A204.1 (cell line): Measurements from ENCODE around the gene INPP5D.
"Not testable (repeated sequence)": the region's sequence is repeated elsewhere in the genome, so short reads cannot be mapped to it uniquely, and the experiment has no call there.

ENCODE experiments used
- FAIRE-seq: peaks from 2 replicates; lab custom pipeline; 2012; peaks lifted over from hg19 to GRCh38; lab: Jason Lieb, UNC

The INPP5D gene

DNA sequence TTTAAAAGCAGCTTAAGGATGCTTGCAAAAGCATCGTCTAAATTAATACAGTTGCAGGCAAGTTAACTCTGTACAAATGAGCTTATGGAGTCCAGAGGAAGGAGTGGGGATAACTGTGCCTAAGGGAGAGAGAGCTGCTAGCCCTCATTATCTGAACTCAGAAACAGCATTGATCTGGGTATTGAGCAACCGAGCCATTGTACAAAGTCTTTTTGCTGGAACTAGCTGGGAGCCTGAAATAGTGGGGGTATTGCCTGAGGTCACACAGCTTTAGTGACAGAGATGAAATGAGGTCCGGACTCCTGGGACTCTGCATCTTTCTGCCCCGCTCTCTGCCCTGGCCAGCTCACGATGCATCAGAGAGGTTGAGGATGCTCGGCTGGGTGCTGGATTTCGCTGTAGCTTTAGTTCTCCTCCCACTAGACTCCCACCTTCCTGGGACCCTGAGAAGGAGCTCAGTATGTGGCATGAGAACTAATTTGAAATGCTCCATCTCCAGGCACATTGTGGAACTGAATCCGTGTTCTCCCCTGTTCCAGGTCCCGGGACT, 123.8 kb downstream of the INPP5D start:
- no peak for FAIRE-seq

DNA sequence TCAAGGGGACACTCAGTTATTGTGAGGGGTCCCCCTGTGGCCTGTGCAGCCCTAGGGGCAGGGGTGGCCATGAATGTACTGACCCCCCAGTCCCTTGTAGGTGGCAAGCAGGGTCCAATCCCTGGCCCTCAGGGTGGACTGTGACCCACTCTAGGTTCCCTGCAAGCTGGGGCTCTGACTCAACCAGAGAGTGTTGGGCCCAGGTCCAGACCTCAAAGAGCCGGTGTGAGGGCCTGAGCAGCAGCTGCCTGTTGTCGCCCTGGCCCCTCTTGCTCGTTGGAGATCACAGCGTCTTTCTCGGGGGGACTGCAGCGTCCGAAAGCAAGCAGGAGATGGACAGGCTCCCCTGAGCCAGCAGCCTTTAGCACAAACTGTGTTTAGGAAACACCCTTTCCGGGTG, 124.5 kb downstream of the INPP5D start:
- no peak for FAIRE-seq

DNA sequence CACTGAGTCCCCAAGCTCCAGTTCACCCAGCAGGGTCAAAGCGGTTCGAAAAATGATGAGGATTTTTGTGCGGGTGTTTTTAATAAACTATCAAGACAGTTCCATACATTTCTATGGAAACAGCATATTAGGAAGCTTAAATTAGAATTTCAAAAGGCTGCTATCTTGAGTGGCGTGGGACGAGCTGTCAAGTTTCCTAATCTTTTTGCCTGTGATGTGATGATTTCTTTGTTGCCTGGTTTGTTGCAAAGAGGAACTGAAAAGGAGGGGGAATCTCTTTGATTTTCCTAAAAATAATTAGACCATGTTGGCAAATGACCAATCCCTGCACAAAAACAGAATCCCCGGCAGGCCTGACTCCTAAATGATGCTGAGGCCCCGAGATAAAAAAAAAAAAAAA, 125.2 kb downstream of the INPP5D start:
- no peak for FAIRE-seq

DNA sequence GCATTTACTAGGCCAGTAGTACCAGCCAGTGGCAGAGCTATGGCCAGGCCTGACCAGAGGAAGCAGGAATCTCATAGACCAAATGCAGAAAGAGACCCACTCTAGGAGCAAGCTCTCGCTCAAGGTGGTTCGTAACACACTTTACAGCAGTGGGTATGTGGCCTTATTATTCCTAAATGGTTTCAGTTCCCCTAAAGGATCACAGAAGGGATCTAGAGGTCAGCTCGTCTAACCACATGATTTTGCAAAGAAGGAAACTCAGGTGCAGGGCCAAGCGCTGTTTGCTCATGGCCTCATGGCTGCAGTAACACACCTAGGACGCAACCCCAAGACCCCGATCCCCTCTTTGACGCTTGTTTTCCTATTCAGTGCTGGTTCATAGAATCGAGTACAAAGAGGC, 125.8 kb downstream of the INPP5D start:
- FAIRE-seq, result no peak

DNA sequence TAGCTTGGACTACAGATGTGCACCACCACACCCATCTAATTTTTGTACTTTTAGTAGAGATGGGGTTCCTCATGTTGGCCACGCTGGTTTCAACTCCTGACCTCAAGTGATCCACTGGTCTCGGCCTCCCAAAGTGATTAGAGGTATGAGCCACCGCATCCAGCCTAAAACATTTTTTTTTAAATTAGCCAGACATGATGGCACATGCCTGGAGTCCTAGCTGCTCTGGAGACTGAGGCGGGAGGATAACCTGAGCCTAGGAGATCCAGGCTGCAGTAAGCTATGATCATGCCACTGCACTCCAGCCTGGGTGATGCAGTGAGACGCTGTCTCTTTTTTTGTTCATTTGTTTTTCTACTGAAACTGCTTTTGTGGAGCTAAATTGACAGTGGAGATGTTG, 126.7 kb downstream of the INPP5D start:
- FAIRE-seq, result no peak

DNA sequence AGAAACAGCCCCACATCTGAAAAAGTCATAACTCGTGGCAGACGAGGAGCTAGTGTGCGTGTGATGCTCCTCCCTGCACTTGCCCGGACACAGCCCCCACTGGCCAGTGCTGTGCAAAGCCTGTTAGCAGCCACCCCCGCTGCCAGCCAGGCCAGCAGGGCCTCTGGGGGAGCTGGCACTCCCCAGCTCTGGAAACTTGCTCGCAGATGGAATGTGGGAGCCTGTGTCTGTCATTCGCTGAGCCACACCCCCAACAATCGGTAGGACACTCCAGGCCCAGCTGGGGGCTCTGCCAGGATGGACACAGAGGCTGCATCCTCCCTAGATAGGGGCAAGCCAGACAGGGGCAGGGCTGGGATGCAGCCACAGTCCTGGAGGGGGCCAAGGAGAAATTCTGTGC, 128.9 kb downstream of the INPP5D start:
- FAIRE-seq, result no peak

DNA sequence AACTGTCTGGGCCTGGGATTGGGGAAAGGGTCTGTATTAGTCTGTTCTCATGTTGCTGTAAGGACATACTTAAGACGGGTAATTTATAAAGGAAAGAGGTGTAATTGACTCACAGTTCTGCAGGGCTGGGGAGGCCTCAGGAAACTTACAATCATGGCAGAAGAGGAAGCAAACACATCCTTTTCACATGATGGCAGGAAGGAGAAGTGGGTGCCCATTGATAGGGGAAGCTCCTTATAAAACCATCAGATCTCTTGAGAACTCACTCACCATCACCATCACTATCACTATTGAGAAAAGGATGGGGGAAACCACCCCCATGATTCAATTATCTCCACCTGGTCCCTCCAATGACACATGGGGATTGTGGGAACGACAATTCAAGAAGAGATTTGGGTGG, 130.9 kb downstream of the INPP5D start:
- not testable (repeated sequence) for FAIRE-seq

DNA sequence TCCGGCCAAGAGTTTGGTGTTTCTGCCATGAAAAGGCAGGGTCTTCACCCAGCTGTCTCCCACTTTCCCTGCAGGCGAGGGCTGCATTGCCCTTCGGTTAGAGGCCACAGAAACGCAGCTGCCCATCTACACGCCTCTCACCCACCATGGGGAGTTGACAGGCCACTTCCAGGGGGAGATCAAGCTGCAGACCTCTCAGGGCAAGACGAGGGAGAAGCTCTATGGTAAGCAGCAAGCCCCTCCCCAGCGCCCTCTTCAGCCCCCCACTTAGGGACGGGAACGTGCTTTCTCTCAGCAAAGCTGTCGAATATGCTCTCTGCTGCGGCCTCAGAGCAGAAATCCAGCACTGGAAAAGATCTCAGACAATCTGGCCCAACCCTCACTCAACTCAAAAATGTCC, 133.6 kb downstream of the INPP5D start:
- FAIRE-seq, result no peak

DNA sequence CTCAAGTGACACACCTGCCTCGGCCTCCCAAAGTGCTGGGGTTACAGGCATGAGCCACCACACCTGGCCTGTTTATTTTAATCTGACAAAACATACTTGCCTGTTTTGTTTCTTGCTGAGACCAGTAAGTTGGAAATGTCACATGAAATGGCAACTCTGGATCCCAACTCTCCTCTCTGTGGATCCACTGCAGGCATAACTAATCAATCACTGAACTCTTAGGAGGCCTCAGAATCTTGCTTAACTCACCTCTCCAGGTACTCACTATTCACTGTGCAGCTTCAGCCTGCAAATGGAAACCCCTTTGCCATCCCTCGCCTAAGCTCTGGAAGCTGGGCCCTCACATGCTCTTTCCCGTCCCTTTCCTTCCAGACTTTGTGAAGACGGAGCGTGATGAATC, 134.9 kb downstream of the INPP5D start:
- FAIRE-seq, result no peak

DNA sequence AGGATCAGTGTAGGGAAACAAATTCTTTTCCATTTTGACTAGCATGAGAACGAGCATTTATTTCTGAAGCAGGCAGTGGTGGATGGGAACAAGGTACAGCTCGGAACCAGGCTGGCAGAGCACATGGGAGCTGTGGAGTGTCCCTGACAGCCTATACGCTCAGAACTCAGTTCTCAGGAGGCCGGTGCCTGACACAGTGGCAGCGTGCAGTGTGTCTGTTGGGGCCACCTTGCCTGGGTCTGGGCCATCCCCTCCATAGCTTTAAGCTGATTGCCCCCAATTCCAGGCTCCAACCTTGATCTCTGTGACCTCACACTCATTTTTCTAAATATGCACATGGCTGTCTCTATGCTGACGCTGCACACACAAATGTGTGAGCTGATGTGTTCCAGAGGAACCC, 136.9 kb downstream of the INPP5D start:
- no peak for FAIRE-seq

DNA sequence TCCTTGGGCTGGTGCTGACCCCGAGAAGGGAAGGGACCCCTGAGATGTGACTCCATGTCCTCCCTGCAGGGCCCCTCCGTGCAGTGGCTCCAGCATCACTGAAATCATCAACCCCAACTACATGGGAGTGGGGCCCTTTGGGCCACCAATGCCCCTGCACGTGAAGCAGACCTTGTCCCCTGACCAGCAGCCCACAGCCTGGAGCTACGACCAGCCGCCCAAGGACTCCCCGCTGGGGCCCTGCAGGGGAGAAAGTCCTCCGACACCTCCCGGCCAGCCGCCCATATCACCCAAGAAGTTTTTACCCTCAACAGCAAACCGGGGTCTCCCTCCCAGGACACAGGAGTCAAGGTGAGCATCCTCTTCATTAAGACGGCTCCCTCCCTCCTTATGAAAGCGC, 137.9 kb downstream of the INPP5D start:
- FAIRE-seq, result no peak

DNA sequence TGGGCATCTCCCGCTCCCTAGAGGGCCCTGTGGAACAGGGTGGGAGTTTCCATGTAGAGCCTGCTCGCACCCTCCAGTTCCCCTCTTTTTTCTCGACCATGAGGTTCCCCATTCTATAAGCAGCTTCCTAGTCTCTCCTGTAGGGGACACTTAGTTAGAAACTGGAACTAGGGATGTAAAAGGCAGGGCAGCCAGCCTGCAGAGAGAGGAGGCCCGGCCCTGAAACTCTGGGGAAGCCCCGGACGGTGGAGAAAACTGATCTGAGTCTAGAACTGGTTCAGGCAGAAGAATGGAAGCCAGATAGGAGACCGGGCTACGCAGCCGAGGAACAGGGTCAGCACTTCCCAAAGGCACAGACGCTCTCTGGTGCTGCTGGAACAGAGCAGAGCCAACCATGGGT, 139.7 kb downstream of the INPP5D start:
- no peak for FAIRE-seq

DNA sequence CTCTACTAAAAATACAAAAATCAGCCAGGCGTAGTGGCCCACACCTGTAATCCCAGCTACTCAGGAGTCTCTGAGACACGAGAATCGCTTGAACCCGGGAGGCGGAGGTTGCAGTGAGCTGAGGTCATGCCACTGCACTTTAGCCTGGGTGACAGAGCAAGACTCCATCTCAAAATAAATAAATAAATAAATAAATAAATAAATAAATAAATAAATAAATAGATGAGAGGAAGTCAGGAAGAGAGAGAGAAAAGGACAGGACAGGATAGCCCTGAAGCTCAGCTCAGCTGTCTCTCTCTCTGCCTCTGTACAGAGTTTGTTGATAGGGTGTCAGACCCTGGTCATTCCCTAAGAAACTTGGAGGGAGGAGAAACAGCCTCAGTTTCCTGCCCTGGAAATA, 140.6 kb downstream of the INPP5D start:
- FAIRE-seq, result not testable (repeated sequence)

DNA sequence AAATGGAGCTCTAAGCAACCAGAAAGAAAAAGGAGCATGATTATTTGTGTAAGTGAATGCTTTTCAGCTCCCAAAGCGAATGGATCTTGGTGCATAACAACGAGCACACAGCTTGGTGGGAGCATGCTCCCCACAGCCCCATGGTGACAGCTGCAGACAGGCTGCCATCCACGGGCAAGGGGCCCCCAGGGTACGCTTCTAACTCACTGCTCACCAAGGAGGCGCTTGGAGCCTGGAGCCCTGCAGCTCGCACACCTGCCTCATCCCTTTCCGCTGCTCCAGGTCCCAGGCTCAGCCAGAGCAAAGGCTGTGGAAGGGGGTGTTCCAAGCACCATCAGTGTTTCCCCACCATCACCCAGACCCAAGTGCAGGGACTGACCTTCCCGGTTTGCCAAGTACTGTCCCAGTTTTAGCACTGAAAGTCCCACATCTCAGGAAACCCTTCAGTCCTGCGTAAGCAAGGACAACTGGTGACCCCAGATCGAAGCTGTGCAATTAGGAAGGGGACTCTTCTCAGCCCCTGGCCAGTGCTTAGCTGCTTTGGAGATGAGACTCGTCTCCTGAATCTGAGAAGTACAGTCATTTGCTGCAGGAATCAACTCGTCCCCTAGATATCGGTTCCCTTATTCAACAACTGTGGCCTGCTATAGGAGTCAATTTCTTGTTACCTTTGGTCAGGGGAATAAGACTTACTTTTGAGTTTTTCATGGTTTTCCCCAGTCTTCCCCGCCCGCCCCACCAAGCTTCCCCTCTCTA, 141.3 kb downstream of the INPP5D start:
- no peak for FAIRE-seq

DNA sequence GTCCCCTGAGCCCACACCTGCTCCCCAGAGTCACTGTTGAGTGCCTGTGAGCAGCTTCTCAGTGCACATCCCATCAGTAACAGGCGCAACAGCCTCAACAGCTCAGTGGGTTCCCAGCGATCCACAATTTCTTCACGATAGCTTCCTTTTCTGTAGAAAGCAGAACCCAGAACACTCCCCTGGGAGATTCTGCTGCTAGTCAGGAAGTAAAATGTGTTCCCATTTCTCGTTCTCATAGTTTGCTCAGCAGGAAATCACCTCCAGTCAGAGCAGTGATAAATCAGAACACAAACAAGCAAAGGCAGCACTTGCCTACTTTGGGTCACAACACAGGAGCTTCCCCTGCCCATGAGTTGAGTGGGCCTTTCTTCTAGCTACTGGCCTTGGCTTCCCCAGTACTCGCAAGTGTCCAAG, 142.4 kb downstream of the INPP5D start:
- FAIRE-seq, result no peak

DNA sequence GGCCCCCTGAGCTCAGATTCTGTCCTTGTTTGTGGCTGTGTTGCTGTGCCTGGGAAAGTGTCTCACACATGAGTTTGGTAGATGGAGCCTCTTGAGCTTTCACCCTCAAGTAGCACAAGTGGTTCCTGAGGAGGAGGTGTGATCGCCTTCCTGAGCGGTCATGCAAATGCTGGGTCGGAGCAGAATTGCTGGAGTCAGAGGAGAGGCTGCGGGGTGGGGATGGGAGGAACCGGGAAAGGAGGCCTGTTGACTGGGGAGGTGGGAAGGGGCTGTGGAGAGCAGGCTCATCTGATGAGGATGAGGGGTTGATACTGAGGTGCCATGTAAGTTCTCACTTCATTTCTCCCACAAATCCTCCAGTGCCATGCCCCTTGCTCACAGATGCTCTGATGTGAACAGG, 142.9 kb downstream of the INPP5D start:
- no peak for FAIRE-seq

DNA sequence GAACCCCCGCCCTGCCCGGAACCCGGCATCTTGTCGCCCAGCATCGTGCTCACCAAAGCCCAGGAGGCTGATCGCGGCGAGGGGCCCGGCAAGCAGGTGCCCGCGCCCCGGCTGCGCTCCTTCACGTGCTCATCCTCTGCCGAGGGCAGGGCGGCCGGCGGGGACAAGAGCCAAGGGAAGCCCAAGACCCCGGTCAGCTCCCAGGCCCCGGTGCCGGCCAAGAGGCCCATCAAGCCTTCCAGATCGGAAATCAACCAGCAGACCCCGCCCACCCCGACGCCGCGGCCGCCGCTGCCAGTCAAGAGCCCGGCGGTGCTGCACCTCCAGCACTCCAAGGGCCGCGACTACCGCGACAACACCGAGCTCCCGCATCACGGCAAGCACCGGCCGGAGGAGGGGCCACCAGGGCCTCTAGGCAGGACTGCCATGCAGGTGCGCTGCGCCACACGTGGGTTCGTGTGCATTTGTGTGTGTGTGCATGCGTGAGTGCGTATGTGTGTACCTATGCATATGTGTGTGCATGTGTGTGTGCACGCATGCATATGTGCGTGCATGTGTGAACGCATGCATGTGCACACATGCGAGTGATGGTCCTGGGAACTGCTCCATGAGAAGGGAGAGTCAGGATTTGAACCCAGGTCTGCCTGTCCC, 144.3 kb downstream of the INPP5D start:
- FAIRE-seq, result no peak

DNA sequence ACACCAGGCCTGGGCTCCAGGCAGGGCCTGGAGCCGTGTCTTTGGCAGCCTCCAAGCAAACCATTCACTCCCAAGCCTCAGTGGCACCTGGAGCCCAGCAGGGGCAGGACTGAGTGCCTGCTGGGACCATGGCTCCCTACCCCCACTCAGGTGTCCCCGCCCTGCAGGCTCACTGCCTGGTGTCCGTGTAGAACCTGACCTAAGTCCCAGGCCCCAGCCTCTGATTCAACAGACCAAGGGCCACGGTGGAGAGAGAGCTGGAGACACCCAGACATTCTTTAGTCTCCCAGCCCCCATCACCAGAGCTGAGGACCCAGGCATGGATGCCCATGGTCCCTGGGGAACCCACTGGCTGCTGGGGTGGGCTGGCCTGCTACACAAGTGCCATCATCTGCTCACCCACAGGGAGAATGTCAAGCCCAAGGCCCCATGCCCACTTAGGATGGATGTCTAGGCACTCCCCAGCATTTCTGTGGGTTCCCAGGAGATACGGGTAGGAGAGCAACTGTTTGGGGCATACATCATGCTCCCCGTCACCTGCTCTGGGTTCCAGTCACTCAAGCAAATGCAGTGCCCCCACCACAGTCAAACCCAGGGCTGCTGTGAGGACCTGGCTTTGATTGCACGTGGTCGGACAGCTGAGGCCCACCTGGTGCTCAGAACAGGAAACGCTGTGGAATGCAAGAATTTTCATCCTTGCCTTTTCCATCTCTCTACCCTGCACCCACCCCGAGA, 148.4 kb downstream of the INPP5D start:
- FAIRE-seq, result no peak

DNA sequence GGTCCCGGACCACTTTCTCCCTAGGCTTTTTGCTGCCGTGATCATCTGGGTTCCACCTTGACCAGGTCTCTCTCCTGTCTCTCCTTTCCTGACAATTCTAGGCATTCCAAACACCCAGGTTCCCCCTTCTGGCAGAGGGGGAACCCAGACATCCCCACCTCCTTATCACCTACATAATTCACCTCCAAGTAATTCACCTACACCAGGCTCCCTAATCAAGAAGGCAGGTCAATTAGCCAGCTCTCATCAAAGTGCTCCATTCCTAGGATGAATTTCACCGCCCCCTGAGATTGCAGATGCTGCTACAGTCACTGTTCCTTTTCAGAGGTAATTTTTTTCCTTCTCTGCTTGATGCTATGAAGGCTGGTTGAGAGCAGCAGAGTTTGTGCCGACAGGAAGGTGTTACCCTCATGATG, 149.0 kb downstream of the INPP5D start:
- FAIRE-seq, result no peak

DNA sequence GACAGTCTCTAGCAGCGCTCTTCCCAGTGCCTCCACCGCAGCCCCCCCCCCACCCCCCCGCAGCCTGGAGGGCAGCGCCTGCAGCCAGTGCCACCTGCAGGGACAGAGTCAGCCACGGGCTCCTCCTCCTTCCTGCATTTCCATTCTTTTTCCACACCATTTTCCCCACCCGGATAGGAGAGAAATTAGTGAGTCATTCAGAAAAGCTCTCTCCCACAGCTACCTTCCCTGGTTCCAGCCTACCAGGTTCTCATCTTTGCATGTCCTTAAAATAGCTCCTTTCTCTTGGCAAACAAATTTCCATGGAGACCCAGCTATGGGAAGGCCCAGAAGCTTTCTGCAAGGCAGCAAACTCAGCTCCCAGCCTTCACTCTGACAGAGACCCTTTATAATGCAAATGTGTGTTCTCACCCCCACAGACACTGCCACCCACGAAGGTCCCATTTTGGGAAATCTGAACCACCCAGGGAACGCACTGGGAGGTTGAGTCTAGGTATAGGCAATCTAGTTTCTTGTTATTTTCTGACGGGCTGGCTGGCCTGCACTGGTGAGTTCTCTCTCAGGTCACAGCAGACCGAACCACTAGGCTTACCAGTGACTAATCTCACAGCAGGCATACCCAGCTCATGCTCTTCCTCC, 149.5 kb downstream of the INPP5D start:
- FAIRE-seq, result no peak

DNA sequence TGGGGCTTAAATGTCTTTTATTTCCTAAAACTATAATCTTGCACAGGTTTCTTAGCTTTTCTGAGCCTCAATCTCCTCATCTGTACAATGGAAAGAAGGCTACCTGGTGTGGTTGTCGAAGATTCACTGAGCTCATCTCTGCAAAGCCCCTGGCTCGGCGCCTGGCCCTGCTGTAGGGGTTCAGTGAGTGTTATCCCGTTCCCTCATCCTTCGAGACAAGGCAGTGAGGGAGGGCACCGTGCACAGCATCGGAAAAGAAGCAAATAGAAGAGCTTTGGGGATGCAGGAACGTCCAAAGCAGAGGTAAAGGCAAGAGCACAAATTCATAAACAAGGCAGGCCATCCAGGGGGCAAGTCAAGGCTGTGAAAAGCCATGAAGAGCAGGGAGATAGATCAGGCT, 150.1 kb downstream of the INPP5D start:
- no peak for FAIRE-seq

DNA sequence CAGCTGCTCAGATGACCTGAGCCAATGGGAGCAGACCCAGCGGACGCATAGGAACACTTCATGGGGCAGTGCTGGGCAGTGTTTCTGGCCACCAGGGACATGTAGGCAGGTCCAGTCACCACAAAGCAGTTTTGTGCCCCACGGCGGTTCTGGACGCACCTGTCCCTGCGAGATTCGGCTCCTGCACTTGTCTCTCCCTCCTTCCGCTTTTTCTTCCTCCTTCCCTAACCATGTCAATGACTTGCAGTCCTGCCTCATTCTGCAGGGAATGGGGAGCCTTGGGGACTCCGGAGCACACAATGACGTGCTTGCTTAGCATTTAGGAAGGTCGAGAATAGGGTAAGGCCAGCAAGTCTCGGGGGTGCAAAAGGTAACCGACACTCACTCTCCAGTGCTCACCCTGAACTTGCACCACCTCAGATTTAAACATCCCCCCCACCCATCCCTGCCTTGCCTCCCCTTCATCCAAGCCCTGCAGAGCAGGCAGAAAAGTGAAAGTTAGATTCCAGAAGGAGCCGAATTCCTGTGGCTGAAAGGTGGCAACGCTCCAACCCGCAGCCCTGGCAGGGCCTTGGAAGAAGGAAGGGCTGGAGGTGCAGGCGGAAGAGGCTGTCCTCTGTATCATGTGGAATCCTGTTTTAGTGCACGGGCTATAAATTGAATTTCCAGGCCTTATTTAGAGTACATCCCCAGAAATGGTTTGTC, 150.9 kb downstream of the INPP5D start:
- FAIRE-seq, result no peak
